Stimulated activated CD8-positive, alpha-beta memory T cell treated with anti-CD3 and anti-CD28 coated beads, Interleukin-12 subunit alpha, Interleukin-12 subunit beta, amount 100 ng/mL, for 24 hours (primary cell): Measurements from ENCODE around the gene USP3.
"Not testable (repeated sequence)": the region's sequence is repeated elsewhere in the genome, so short reads cannot be mapped to it uniquely, and the experiment has no call there.

Experiments used
- DNase-seq: peaks from one replicate; pipeline ENCODE4 v3.0.0-alpha.2; 2020; ENCODE audit errors: extremely low read depth

The USP3 gene

GRCh38 chr15:63513728-63514127, 9.3 kb downstream of the USP3 start:
- no peak for DNase-seq

GRCh38 chr15:63514531-63514943, 10.1 kb downstream of the USP3 start:
- DNase-seq, result no peak

DNA sequence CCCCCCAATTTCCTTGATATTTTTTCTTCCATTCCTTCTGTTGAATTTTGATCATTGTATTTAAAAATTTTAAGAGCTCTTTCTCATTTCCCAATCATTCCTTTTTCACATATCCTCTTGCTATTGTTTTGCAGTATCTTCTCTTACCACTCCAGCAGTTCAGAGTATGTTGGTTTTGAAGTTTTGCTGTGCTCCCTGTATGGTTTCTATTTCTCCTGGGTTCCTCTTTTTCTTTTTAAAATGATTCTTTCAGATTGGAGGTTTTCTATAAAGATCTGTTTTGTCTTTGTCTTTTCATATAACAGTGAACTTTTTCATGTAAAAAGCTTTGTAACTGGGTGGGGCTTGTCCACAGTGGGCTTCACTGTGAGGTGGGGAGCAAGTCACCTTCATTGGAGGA, 12.8 kb downstream of the USP3 start:
- no peak for DNase-seq

DNA sequence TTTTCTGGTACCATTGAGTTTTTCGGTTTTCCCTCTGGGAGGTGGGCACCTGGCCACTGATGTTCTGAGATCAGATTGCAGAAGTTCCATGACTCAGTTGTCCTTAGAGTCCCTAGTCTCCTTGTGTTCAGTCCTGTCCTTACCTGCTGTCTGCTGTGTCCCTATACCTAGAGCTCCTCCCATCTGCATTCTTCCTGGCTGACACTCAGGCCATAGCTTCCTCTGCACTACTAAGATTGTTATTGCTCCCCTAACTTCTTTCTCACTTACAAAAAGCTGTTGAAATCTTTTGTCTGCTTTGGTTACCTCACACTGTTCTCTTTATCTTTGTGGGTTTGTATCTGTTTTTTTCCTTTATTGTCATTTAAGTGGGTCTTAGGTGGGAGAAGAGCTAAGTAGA, 13.2 kb downstream of the USP3 start:
- no peak for DNase-seq

GRCh38 chr15:63519041-63519440, 14.6 kb downstream of the USP3 start:
- DNase-seq, result no peak

- DNase-seq, result no peak
These were observed 15.3 kb downstream of the USP3 start for GRCh38 chr15:63519548-63520178.

DNA sequence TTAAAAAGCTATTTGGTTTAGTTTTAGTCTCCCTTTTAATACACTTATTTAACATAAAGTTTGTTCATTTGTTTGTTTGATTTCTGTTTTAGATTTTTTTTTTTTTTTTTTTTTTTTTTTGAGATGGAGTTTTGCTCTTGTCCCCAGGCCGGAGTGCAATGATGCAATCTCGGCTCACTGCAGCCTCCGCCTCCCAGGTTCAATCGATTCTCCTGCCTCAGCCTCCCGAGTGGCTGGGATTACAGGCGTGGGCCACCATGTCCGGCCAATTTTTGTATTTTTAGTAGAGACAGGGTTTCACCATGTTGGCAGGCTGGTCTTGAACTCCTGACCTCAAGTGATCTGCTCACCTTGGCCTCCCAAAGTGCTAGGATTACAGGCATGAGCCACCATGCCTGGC, 16.1 kb downstream of the USP3 start:
- not testable (repeated sequence) for DNase-seq

DNA sequence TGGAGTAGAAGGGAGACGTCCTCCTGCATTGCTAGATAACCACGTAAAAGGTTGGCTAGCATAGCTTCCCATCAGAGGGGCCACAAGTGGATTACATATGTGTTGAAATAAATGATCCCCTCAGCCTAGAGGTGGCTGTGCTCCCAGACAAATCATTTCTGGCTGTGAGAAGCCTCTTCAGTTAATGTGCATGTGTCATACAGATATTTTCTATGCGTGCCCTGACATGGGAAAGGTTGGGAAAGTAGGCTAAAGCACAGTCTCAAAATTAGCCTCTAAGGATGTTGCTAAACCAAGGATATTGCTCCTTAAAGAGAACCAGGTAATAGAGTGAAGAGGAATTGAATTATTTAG, 17.8 kb downstream of the USP3 start:
- DNase-seq, result no peak

DNA sequence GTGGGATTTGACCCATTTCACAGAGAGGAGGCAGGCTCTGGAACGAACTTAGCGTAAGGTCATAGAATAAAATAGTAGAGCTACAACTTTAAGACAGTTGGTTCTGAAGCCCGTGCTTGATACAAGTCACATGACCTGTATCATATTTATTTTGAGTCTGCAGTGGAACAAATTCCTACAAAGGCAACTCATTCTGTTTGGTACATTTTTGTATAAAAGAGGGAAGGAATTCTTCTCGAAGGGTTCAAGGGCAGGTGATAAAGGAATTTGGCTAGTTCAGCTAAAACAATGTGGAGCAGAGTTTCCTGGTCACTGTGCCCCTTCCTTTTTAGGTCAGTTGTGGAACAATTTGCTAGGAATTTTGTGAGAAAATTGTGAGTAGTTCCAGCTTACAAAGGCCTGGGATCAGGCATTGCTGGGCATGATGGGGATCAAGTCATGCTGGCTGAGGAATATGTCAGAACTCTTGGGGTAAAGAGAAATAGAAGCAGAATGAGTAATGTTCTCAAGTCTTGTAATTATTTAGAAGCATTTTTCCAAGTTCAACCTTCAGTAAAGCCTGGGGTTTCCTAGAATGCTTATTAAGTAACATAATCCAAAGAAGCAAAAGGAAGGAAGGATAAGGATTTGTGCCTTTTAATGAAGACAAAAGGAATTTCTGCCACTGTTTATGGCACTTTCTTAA, 19.1 kb downstream of the USP3 start:
- DNase-seq, result no peak

- DNase-seq, result no peak
These were observed 20.1 kb downstream of the USP3 start for GRCh38 chr15:63524316-63525015.

- no peak for DNase-seq
These were observed 22.0 kb downstream of the USP3 start for GRCh38 chr15:63526401-63526800.

DNA sequence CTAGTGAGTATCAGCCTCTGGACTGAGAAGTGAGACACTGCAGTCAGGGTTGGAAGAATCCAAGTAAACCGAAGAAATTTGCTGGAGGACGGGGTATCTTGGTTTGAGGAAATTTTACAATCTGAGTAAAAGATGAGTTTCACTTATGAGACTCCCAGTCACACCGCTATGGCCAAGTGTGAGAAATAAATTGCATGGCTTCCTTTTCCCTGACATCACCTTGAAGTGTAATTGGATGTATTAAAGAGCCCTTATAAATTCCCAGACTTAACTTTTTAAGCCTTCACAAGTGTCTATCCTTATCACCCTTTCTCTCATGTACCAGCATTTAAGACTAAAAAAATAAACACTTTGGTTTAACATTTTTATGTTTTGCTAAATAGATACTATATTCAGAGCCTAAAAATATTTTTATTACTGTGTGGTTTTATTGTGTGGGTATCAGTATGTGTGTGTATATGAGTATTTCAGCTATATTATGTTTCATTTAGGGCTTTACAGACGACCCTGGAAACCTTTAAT, 23.8 kb downstream of the USP3 start:
- no peak for DNase-seq

GRCh38 chr15:63530235-63530634, 25.8 kb downstream of the USP3 start:
- DNase-seq, result no peak

GRCh38 chr15:63530752-63531299, 26.4 kb downstream of the USP3 start:
- DNase-seq, result no peak

DNA sequence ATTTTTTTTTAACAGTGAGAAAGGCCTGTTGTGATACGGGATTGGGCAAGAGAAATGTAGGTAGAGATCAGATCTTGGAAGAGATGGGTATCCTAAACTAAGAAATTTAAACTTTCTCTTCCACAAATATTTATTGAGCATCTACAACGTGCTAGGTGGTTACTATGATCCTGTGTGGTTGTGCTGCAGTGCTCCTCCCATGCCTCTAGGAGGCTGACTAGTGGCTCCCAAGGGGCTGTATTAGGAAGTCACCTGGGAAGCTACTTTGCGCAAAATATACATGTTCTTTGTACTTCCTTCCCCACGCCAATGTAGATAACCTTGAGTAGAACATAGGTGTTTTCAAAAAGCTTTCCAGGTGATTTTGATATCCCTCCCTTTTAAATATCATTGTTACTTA, 27.2 kb downstream of the USP3 start:
- DNase-seq, result no peak

GRCh38 chr15:63532307-63532744, 27.9 kb downstream of the USP3 start:
- DNase-seq, result no peak

- not testable (repeated sequence) for DNase-seq
These were observed 30.5 kb downstream of the USP3 start for GRCh38 chr15:63534888-63535287.

- no peak for DNase-seq
These were observed 31.3 kb downstream of the USP3 start for GRCh38 chr15:63535689-63536088.

DNA sequence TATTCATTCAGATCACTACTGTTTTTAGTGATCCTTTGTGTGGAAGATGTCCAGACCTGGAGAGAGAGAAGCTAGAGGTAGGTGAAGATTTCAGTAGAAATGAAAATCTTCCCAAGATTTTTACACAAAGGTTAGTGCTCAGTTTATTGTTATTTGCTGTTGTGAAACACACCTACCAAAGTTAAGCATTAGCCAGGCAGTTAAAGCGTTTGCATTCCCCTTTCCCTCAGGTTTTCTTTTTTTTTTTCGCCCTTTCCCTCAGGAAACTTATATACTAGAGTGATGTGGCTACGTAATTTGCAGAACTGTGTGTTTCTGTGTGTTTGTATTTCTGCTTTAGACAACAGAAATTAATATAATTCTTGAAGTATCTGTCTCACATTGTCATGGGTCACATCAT, 34.5 kb downstream of the USP3 start:
- DNase-seq, result no peak

- DNase-seq, result no peak
These were observed 35.1 kb downstream of the USP3 start for GRCh38 chr15:63539521-63539920.

- no peak for DNase-seq
These were observed 35.6 kb downstream of the USP3 start for GRCh38 chr15:63539998-63540397.

DNA sequence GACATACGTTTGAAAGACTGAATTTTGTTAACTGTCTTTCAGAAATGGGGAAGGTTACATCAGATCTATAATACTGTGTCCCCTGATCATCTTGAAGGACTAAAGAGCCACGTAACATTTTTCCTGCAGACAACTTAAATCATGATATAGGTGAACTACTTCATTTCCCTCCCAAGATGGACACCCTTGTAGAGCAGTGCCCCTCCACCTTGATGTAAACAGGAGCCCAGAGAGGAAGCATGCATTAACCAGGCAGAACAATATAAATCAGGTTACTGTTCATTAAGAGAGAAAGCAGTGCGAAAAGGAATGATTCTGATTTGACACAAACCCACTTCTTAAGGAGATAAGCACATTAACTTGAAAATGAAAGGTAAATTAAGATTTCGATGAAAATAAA, 36.1 kb downstream of the USP3 start:
- no peak for DNase-seq
